ENCODE data around the gene NXPH1.

DNA sequence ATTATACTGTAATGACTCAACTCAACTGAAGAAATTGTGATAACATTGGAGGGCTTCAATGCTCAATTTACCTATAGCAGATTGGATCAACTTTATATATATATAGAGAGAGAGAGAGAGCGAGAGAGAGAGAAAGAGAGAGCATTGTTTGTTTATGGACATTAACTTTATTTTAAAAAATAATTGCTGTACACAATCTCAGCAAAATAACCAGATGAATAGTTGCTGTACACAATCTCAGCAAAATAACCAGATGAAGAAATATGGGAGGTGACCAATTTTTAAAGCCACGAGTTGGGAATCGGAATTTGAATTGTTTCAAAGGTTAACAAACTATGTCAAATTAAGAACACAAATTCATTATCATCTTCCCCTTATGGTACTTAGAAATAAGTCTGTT is 319.9 kb downstream of the NXPH1 start:
- TF ChIP-seq EGR1 (IDR thresholded peaks at IDR 0.05) (no peak), TAF1 (IDR thresholded peaks at IDR 0.05; ENCODE audit: low read depth) (no peak), MAX (IDR thresholded peaks at IDR 0.05) (no peak)
